Activated B cell treated with CpG ODN at 0.5 μM for 24 hours (primary cell): ENCODE data around the gene MEIKIN. TPM values are rescaled to one million over a fixed set of nuclear protein-coding genes. Genes with fewer than 3 reads are reported as not detected.

Source experiments
- ATAC-seq: fragments of 200-7000 bp; cut with Tn5 transposase; one replicate; pipeline ENCODE4 v1.10.0; 2021; ENCODE audit warnings: low read depth, mild to moderate bottlenecking, moderate library complexity
- CTCF ChIA-PET: fragments of 350-600 bp; sonication (Branson Sonifier 250); formaldehyde crosslinking; loops from one replicate; lab custom pipeline; 2021; ENCODE audit warnings: antibody characterized with exemption; lab: Charles Lee
- POLR2A ChIA-PET: fragments of 350-600 bp; sonication (Branson Sonifier 250); formaldehyde crosslinking; loops from one replicate; lab custom pipeline; 2021; ENCODE audit warnings: antibody characterized with exemption; lab: Charles Lee
- DNase-seq: peaks from one replicate; pipeline ENCODE4 v3.0.0; 2022
- H3K27ac Mint-ChIP-seq: one replicate; pipeline ENCODE4 v1.8.0; 2020; ENCODE audit warnings: mixed read lengths
- H3K27me3 Mint-ChIP-seq: one replicate; pipeline ENCODE4 v1.8.0; 2021; ENCODE audit warnings: mixed read lengths
- H3K36me3 Mint-ChIP-seq: one replicate; pipeline ENCODE4 v1.8.0; 2021; ENCODE audit warnings: low read depth, mixed read lengths
- H3K4me1 Mint-ChIP-seq: one replicate; pipeline ENCODE4 v1.8.0; 2021; ENCODE audit warnings: mixed read lengths
- H3K4me3 Mint-ChIP-seq: one replicate; pipeline ENCODE4 v1.8.0; 2020; ENCODE audit warnings: mild to moderate bottlenecking, mixed read lengths
- H3K9me3 Mint-ChIP-seq: one replicate; pipeline ENCODE4 v1.8.0; 2020; ENCODE audit warnings: mixed read lengths
- CTCF ChIP-seq: fragments of 200-600 bp; IDR thresholded peaks from one replicate; pipeline ENCODE4 v1.8.0; 2022; ENCODE audit warnings: antibody characterized with exemption, mild to moderate bottlenecking
- intact Hi-C: fragments of 100-400 bp; cut with micrococcal nuclease; formaldehyde crosslinking; loops from one replicate; pipeline ENCODE4 v1.15.1; 2024
- total RNA-seq: library from RNA; stranded (reverse); gene quantifications from 2 replicates; pipeline ENCODE4 v1.2.3, GENCODE V29; 2022

MEIKIN gene
- total RNA-seq = not detected in 2 replicates

- no peak for TF ChIP-seq CTCF
- Mint-ChIP-seq H3K36me3 (no peaks in the 10 kb centered on the region), H3K9me3 (no peaks in the 10 kb centered on the region), H3K4me1 (peaks cover 9% of the 10 kb centered on the region), H3K27me3 (peaks cover 14% of the 10 kb centered on the region), H3K4me3 (no peak within 1 kb of the TSS), H3K27ac (no peak within 1 kb of the TSS)
- CTCF ChIA-PET = no interaction called here
- POLR2A ChIA-PET = no interaction called here
- intact Hi-C loops = no loop called here
- DNase-seq (no peak), ATAC-seq (no peak)
Measured at GRCh38 chr5:131945551-131946168, at the start of gene MEIKIN. MEIKIN (minus strand) TSS chr5:131945663; CDS start chr5:131945505, 158 bp downstream.

- TF ChIP-seq CTCF = no peak
- no peak overlapping the region for H3K27ac Mint-ChIP-seq
- no peaks in the 10 kb centered on the region for H3K36me3 Mint-ChIP-seq
- intact Hi-C loops = no loop called here
- H3K4me1 Mint-ChIP-seq = peaks cover 6% of the 10 kb centered on the region
- peaks cover 6% of the 10 kb centered on the region for H3K27me3 Mint-ChIP-seq
- ATAC-seq = peak; percentile 40
- H3K4me3 Mint-ChIP-seq = no peak overlapping the region
- no peaks in the 10 kb centered on the region for H3K9me3 Mint-ChIP-seq
- DNase-seq = no peak
- POLR2A ChIA-PET = no interaction called here
- CTCF ChIA-PET = no interaction called here
Measured at GRCh38 chr5:131994533-131995226, 49.2 kb upstream of the MEIKIN start.

GRCh38 chr5:131994090-131994489, 48.6 kb upstream of the MEIKIN start:
- no peak overlapping the region for H3K27ac Mint-ChIP-seq
- no peaks in the 10 kb centered on the region for H3K9me3 Mint-ChIP-seq

GRCh38 chr5:131993676-131994075, 48.2 kb upstream of the MEIKIN start:
- ChIA-PET POLR2A (no interaction called here), CTCF (no interaction called here)
- peaks cover 6% of the 10 kb centered on the region for H3K4me1 Mint-ChIP-seq
- H3K27me3 Mint-ChIP-seq = peaks cover 6% of the 10 kb centered on the region
- no peak for ATAC-seq
- TF ChIP-seq CTCF = no peak
- no peak overlapping the region for H3K4me3 Mint-ChIP-seq
- no peaks in the 10 kb centered on the region for H3K36me3 Mint-ChIP-seq
- no peak overlapping the region for H3K27ac Mint-ChIP-seq
- no peaks in the 10 kb centered on the region for H3K9me3 Mint-ChIP-seq
- intact Hi-C loops = no loop called here
- DNase-seq = no peak

More at GRCh38 chr5:131994090-131994489, 48.6 kb upstream of the MEIKIN start:
- CTCF ChIA-PET = no interaction called here
- TF ChIP-seq CTCF = no peak
- Mint-ChIP-seq H3K27me3 (peaks cover 6% of the 10 kb centered on the region), H3K4me1 (peaks cover 6% of the 10 kb centered on the region), H3K4me3 (no peak overlapping the region), H3K36me3 (no peaks in the 10 kb centered on the region)
- DNase-seq (no peak), ATAC-seq (no peak)
- intact Hi-C loops = no loop called here
- POLR2A ChIA-PET = no interaction called here

GRCh38 chr5:131992370-131992769, 46.9 kb upstream of the MEIKIN start:
- TF ChIP-seq CTCF = no peak
- DNase-seq = no peak
- POLR2A ChIA-PET = no interaction called here
- Mint-ChIP-seq H3K4me3 (no peak overlapping the region), H3K27ac (no peak overlapping the region), H3K9me3 (no peaks in the 10 kb centered on the region), H3K36me3 (no peaks in the 10 kb centered on the region), H3K4me1 (peaks cover 6% of the 10 kb centered on the region), H3K27me3 (peaks cover 6% of the 10 kb centered on the region)
- intact Hi-C loops = no loop called here
- CTCF ChIA-PET = no interaction called here
- ATAC-seq = no peak
